Measurements from ENCODE around the gene MTIF3.

MTIF3 gene

GRCh38 chr13:27388241-27388640, 62.1 kb downstream of the MTIF3 start:
- Histone ChIP-seq H3K27me3 (no peaks in the 10 kb centered on the region), H3K4me1 (peaks cover 24% of the 10 kb centered on the region), H3K36me3 (no peaks in the 10 kb centered on the region), H3K4me3 (ENCODE audit: low read depth, low read length) (no peak overlapping the region), H3K9me3 (no peaks in the 10 kb centered on the region)
- no peak for TF ChIP-seq CTCF (IDR thresholded peaks at IDR 0.05; ENCODE audit: low read depth, low read length)
- DNase-seq, result no peak
